Astrocyte (in vitro differentiated cells and primary cell): Measurements from ENCODE around the gene DUSP10. TPM values are rescaled to one million over a fixed set of nuclear protein-coding genes. Genes with fewer than 3 reads are reported as not detected.
A peak's percentile ranks its signal among the peaks of the same experiment; 100 is the strongest.

Source experiments
- DNase-seq: peaks from one replicate; pipeline ENCODE4 v3.0.0-alpha.2; 2010; ENCODE audit warnings: low read depth
- FAIRE-seq: peaks from 2 replicates; lab custom pipeline; 2011; peaks lifted over from hg19 to GRCh38; lab: Jason Lieb, UNC
- H2AFZ ChIP-seq: 2 replicates; pipeline ENCODE4 v1.6.0; 2012; ENCODE audit warnings: low read depth, low read length, inconsistent platforms
- H3K27ac ChIP-seq: 2 replicates; pipeline ENCODE4 v1.5.1; 2011; ENCODE audit warnings: low read depth, low read length, inconsistent platforms
- H3K27me3 ChIP-seq: 2 replicates; pipeline ENCODE4 v1.6.0; 2011; ENCODE audit warnings: low read length, inconsistent platforms; ENCODE audit not compliant: insufficient read depth
- H3K36me3 ChIP-seq: 2 replicates; pipeline ENCODE4 v1.5.1; 2011; ENCODE audit warnings: low read length, inconsistent platforms; ENCODE audit not compliant: insufficient read depth
- H3K4me1 ChIP-seq: 2 replicates; pipeline ENCODE4 v1.5.1; 2011; ENCODE audit warnings: low read length, inconsistent platforms; ENCODE audit not compliant: insufficient read depth
- H3K4me2 ChIP-seq: 2 replicates; pipeline ENCODE4 v1.6.0; 2012; ENCODE audit warnings: low read length, inconsistent platforms
- H3K4me3 ChIP-seq: 2 replicates; pipeline ENCODE4 v1.5.1; 2011; ENCODE audit warnings: low read depth, mild to moderate bottlenecking, low read length, inconsistent platforms; ENCODE audit not compliant: insufficient read depth
- H3K79me2 ChIP-seq: 2 replicates; pipeline ENCODE4 v1.6.0; 2012; ENCODE audit warnings: mild to moderate bottlenecking, low read length, inconsistent platforms; ENCODE audit not compliant: insufficient read depth
- H3K9ac ChIP-seq: 2 replicates; pipeline ENCODE4 v1.6.0; 2012; ENCODE audit warnings: mild to moderate bottlenecking, low read length, inconsistent platforms
- H3K9me3 ChIP-seq: 2 replicates; pipeline ENCODE4 v1.5.1; 2012; ENCODE audit warnings: low read depth, mild to moderate bottlenecking, low read length, inconsistent platforms; ENCODE audit not compliant: insufficient read depth
- H4K20me1 ChIP-seq: 2 replicates; pipeline ENCODE4 v1.6.0; 2012; ENCODE audit warnings: low read length, inconsistent platforms; ENCODE audit not compliant: insufficient read depth
- H3K27ac Mint-ChIP-seq: one replicate; pipeline ENCODE4 v1.8.0; 2021; ENCODE audit warnings: mild to moderate bottlenecking, mixed read lengths; ENCODE audit not compliant: unreplicated experiment
- H3K27me3 Mint-ChIP-seq: one replicate; pipeline ENCODE4 v1.8.0; 2021; ENCODE audit warnings: low read depth, mixed read lengths; ENCODE audit not compliant: unreplicated experiment
- H3K36me3 Mint-ChIP-seq: one replicate; pipeline ENCODE4 v1.8.0; 2021; ENCODE audit warnings: low read depth, mixed read lengths; ENCODE audit not compliant: unreplicated experiment
- H3K4me1 Mint-ChIP-seq: one replicate; pipeline ENCODE4 v1.8.0; 2021; ENCODE audit warnings: low read depth, mixed read lengths; ENCODE audit not compliant: unreplicated experiment
- H3K4me3 Mint-ChIP-seq: one replicate; pipeline ENCODE4 v1.8.0; 2021; ENCODE audit warnings: mild to moderate bottlenecking, moderate library complexity, mixed read lengths; ENCODE audit not compliant: unreplicated experiment
- H3K9me3 Mint-ChIP-seq: one replicate; pipeline ENCODE4 v1.8.0; 2021; ENCODE audit warnings: mild to moderate bottlenecking, mixed read lengths; ENCODE audit not compliant: unreplicated experiment
- EZH2 ChIP-seq: IDR thresholded peaks from 2 replicates; pipeline ENCODE4 v1.6.1; 2012; ENCODE audit warnings: mild to moderate bottlenecking, low read length, inconsistent platforms; ENCODE audit not compliant: insufficient read depth
- total RNA-seq: library from RNA; stranded (reverse); gene quantifications from 2 replicates; pipeline ENCODE4 v1.2.1, GENCODE V29; 2021
- TF ChIP-seq, protein P1 (sequence below): IDR thresholded peaks from 2 replicates; pipeline ENCODE4 v1.5.1; 2011; ENCODE audit warnings: low read depth, mild to moderate bottlenecking, inconsistent platforms, low read length, moderate library complexity; ENCODE audit not compliant: insufficient read depth

Gene DUSP10
- total RNA-seq, 1 donor from 2014 or later = 45.8 TPM

DNA sequence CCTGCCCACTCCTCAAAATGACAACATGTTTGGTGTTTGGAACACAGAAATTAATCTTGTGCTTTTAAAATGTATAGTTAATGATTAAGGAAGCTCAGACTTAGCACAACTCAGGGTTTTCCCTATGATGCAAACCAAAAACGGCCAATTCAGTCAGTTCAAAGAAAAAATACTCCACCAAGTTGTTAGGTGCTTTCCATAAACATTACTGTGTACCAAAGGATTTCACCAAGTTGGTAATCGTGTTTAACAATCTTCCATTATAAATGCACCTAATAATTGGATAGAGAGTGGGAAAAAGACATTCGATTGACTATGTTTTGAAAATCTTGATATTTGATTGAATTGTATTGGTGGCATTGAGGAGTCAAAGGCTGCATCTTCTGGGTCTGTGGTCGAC, 33.3 kb upstream of the DUSP10 start:
- H3K79me2 ChIP-seq = no peaks in the 10 kb centered on the region
- Mint-ChIP-seq H3K27me3 (no peaks in the 10 kb centered on the region), H3K27ac (no peak overlapping the region), H3K4me3 (no peak overlapping the region), H3K4me1 (peaks cover 1% of the 10 kb centered on the region), H3K9me3 (no peaks in the 10 kb centered on the region), H3K36me3 (no peaks in the 10 kb centered on the region)
- TF ChIP-seq, protein P1, sequence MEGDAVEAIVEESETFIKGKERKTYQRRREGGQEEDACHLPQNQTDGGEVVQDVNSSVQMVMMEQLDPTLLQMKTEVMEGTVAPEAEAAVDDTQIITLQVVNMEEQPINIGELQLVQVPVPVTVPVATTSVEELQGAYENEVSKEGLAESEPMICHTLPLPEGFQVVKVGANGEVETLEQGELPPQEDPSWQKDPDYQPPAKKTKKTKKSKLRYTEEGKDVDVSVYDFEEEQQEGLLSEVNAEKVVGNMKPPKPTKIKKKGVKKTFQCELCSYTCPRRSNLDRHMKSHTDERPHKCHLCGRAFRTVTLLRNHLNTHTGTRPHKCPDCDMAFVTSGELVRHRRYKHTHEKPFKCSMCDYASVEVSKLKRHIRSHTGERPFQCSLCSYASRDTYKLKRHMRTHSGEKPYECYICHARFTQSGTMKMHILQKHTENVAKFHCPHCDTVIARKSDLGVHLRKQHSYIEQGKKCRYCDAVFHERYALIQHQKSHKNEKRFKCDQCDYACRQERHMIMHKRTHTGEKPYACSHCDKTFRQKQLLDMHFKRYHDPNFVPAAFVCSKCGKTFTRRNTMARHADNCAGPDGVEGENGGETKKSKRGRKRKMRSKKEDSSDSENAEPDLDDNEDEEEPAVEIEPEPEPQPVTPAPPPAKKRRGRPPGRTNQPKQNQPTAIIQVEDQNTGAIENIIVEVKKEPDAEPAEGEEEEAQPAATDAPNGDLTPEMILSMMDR = no peak
- no peak for TF ChIP-seq EZH2
- no peak overlapping the region for H3K27ac ChIP-seq
- DNase-seq (no peak), FAIRE-seq (no peak)
- H3K4me3 ChIP-seq = no peak overlapping the region
- no peaks in the 10 kb centered on the region for H3K36me3 ChIP-seq
- H2AFZ ChIP-seq = no peak overlapping the region
- H4K20me1 ChIP-seq = no peaks in the 10 kb centered on the region
- no peaks in the 10 kb centered on the region for H3K9me3 ChIP-seq
- H3K4me1 ChIP-seq = no peaks in the 10 kb centered on the region
- H3K27me3 ChIP-seq = no peaks in the 10 kb centered on the region
- no peak overlapping the region for H3K9ac ChIP-seq
- H3K4me2 ChIP-seq = no peak overlapping the region

DNA sequence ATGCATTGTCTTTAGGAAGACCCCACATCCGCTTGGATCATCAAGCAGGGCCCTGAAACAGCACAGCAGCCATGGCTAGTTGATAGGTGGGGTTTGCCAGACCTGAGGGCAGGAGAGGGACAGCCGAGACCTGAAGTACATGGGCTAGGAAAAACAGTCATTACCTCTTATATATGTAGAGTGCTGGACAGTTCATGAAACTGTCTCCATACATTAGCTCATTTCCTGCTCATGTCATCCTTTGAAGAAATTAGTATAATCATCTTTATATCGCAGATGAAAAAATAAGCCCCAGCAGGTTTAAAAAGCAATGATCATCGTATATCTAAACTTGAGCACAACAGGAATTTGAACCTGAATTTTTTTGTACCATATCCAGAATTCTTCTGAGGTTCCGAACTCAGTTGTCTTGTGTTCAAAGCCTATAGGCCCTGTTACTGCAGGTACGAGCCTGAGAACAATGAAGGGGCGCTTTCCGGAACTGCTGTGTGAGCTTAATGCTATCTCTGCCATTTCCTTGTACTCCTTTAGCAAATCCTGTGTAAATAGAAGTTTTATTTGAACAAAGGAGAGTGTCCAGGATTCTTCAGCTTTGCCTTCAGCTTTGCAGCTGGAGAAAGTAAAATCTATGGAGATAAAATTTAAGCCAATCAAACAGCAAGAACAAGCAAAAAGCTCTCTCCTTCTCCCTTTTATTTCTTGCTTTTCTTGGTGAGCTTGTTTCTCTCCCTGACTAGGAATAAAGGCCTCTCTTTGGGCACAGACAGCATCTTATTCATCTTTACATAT, 32.4 kb upstream of the DUSP10 start:
- H3K36me3 ChIP-seq = no peaks in the 10 kb centered on the region
- FAIRE-seq = no peak
- no peaks in the 10 kb centered on the region for H3K36me3 Mint-ChIP-seq
- no peak overlapping the region for H2AFZ ChIP-seq
- H3K4me1 ChIP-seq = no peaks in the 10 kb centered on the region
- H3K4me2 ChIP-seq = no peak overlapping the region
- peaks cover 1% of the 10 kb centered on the region for H3K4me1 Mint-ChIP-seq
- no peaks in the 10 kb centered on the region for H3K9me3 ChIP-seq
- no peak overlapping the region for H3K4me3 Mint-ChIP-seq
- H3K9me3 Mint-ChIP-seq = no peaks in the 10 kb centered on the region
- no peaks in the 10 kb centered on the region for H3K79me2 ChIP-seq
- H3K27me3 ChIP-seq = no peaks in the 10 kb centered on the region
- DNase-seq = no peak
- no peaks in the 10 kb centered on the region for H3K27me3 Mint-ChIP-seq
- H3K4me3 ChIP-seq = no peak overlapping the region
- H3K27ac Mint-ChIP-seq = peak overlapping the region; percentile 3
- H4K20me1 ChIP-seq = no peaks in the 10 kb centered on the region
- H3K9ac ChIP-seq = no peak overlapping the region
- TF ChIP-seq, protein P1 = no peak
- no peak for TF ChIP-seq EZH2
- H3K27ac ChIP-seq = no peak overlapping the region

DNA sequence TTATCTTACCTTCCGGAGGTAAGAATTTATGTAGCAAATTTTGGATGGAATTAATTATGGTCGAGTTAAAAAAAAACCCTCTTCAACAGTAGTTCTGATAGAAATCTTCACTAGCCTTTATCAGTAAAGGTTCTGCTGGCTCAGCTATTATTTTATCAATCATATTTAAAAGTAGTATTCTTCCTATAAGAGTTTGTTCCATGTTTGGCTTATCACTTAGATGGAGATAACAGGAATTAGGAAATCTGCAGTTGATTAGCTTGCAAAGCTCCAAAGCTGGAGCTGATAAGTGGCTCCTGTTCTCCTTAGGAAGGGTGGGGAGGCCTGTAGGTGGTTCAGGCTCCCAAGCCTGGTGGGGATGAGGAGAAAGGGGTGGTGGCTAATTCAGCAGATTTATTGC, 31.5 kb upstream of the DUSP10 start:
- no peak overlapping the region for H2AFZ ChIP-seq
- TF ChIP-seq, protein P1 = no peak
- no peak for TF ChIP-seq EZH2
- no peak overlapping the region for H3K27ac ChIP-seq
- H3K79me2 ChIP-seq = no peaks in the 10 kb centered on the region
- no peak overlapping the region for H3K27ac Mint-ChIP-seq
- FAIRE-seq (no peak), DNase-seq (no peak)
- no peaks in the 10 kb centered on the region for H3K27me3 Mint-ChIP-seq
- H3K9me3 Mint-ChIP-seq = no peaks in the 10 kb centered on the region
- peaks cover 1% of the 10 kb centered on the region for H3K4me1 Mint-ChIP-seq
- H3K27me3 ChIP-seq = no peaks in the 10 kb centered on the region
- H3K4me3 ChIP-seq = no peak overlapping the region
- no peaks in the 10 kb centered on the region for H3K4me1 ChIP-seq
- H3K36me3 ChIP-seq = no peaks in the 10 kb centered on the region
- H3K36me3 Mint-ChIP-seq = no peaks in the 10 kb centered on the region
- no peaks in the 10 kb centered on the region for H4K20me1 ChIP-seq
- no peak overlapping the region for H3K4me2 ChIP-seq
- no peak overlapping the region for H3K9ac ChIP-seq
- H3K9me3 ChIP-seq = no peaks in the 10 kb centered on the region
- H3K4me3 Mint-ChIP-seq = no peak overlapping the region
